Measurements from ENCODE around the gene MRTO4. TPM values are rescaled to one million over a fixed set of nuclear protein-coding genes. Genes with fewer than 3 reads are reported as not detected.

The MRTO4 gene
- total and polyA plus RNA-seq, 2 of the 13 experiments (the other 11 are each of a cell fraction or from before 2014, with no cell fraction given): 28.1 to 59.2 TPM

DNA sequence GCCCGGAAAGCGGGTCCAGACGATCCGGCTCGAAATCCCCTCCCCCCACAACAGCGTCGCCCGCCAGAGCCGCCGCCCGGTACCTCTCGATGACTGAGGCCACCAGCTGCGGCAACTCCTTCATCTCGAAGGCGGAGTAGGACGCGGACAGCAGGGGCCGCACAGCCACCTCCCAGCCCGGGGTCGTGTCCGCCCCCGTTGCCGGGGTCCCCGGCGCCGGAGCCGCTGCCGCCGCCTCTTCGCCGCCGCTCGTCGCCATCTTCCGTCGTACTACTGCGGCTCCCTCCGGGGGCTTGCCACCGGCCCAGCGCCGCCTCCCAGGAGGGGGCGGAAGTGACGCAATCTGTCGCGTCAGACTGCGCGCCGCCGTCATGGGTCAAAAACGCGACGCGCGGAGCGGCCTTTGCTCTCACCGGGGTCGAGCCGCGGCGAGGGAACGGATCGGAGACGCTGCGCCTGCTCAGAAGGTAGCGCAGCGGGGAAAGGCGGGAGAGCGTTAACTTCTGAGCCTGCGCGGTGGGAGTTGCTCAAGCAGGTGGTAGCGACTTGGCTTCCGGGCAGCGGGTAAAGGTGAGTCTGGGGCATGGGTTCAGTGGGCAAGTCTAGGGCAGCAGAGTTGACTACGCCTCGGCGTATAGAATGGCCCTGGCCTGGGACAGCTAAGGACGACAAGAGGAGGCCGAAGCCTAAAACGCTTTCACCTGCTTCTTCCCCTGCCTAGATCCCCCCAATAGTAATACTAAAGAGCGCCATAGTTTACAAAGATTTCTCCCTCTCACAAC lies 41.4 kb upstream of the MRTO4 start, which contains the start of gene UBR4 (continued):
- TF ChIP-seq, protein P1, sequence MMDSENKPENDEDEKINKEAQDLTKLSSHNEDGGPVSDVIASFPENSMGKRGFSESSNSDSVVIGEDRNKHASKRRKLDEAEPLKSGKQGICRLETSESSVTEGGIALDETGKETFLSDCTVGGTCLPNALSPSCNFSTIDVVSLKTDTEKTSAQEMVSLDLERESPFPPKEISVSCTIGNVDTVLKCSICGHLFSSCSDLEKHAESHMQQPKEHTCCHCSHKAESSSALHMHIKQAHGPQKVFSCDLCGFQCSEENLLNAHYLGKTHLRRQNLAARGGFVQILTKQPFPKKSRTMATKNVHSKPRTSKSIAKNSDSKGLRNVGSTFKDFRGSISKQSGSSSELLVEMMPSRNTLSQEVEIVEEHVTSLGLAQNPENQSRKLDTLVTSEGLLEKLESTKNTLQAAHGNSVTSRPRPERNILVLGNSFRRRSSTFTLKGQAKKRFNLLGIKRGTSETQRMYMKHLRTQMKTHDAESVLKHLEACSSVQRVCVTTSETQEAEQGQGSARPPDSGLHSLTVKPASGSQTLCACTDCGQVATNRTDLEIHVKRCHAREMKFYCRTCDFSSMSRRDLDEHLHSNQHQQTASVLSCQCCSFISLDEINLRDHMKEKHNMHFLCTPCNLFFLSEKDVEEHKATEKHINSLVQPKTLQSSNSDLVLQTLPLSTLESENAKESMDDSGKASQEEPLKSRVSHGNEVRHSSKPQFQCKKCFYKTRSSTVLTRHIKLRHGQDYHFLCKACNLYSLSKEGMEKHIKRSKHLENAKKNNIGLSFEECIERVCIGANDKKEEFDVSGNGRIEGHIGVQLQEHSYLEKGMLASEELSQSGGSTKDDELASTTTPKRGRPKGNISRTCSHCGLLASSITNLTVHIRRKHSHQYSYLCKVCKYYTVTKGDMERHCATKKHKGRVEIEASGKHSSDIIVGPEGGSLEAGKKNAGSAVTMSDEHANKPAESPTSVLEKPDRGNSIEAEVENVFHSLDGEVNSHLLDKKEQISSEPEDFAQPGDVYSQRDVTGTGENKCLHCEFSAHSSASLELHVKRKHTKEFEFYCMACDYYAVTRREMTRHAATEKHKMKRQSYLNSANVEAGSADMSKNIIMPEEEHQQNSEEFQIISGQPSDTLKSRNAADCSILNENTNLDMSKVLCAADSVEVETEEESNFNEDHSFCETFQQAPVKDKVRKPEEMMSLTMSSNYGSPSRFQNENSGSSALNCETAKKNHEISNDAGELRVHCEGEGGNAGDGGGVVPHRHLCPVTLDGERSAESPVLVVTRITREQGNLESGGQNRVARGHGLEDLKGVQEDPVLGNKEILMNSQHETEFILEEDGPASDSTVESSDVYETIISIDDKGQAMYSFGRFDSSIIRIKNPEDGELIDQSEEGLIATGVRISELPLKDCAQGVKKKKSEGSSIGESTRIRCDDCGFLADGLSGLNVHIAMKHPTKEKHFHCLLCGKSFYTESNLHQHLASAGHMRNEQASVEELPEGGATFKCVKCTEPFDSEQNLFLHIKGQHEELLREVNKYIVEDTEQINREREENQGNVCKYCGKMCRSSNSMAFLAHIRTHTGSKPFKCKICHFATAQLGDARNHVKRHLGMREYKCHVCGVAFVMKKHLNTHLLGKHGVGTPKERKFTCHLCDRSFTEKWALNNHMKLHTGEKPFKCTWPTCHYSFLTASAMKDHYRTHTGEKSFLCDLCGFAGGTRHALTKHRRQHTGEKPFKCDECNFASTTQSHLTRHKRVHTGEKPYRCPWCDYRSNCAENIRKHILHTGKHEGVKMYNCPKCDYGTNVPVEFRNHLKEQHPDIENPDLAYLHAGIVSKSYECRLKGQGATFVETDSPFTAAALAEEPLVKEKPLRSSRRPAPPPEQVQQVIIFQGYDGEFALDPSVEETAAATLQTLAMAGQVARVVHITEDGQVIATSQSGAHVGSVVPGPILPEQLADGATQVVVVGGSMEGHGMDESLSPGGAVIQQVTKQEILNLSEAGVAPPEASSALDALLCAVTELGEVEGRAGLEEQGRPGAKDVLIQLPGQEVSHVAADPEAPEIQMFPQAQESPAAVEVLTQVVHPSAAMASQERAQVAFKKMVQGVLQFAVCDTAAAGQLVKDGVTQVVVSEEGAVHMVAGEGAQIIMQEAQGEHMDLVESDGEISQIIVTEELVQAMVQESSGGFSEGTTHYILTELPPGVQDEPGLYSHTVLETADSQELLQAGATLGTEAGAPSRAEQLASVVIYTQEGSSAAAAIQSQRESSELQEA (CRISPR knock-in tag; IDR thresholded peaks at IDR 0.05; ENCODE audit: not compliant biosample characterization): peak; percentile 65
- no peak; the same call in 1 of the 2 replicates for TF ChIP-seq ZNF224 (CRISPR knock-in tag; IDR thresholded peaks at IDR 0.05)
- no peak for TF ChIP-seq NFIB (CRISPR knock-in tag; IDR thresholded peaks at IDR 0.05; ENCODE audit: borderline replicate concordance)
- peak; percentile 31; the same call in 1 of the 2 replicates for TF ChIP-seq ZNF891 (CRISPR knock-in tag; IDR thresholded peaks at IDR 0.05)
- TF ChIP-seq YY1 (IDR thresholded peaks at IDR 0.05; ENCODE audit: insufficient read depth, insufficient replicate concordance, low read depth, low read length): peak; percentile 93
- no peak for TF ChIP-seq MIER2 (CRISPR knock-in tag; IDR thresholded peaks at IDR 0.05)
- TF ChIP-seq TAF1 (CRISPR knock-in tag; IDR thresholded peaks at IDR 0.05): peak; percentile 90
- peak; percentile 77; the same call in 1 of the 2 replicates for TF ChIP-seq ZNF614 (CRISPR knock-in tag; IDR thresholded peaks at IDR 0.05; ENCODE audit: borderline replicate concordance)
- TF ChIP-seq, protein P2, sequence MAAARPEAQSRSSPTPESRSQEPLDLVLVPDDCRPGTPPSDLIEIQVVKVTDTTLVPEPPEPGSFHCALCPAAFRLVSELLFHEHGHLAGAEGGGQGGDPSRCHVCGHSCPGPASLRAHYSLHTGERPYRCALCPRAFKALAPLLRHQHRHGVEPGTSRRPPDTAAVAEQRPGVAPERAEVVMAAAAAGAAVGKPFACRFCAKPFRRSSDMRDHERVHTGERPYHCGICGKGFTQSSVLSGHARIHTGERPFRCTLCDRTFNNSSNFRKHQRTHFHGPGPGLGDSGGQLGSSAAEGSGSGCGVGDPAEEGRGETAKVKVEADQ (CRISPR knock-in tag; IDR thresholded peaks at IDR 0.05; ENCODE audit: borderline replicate concordance): peak; percentile 69; the same call in 1 of the 2 replicates
- TF ChIP-seq SALL2 (CRISPR knock-in tag; IDR thresholded peaks at IDR 0.05): peak; percentile 94
- TF ChIP-seq, protein P3, sequence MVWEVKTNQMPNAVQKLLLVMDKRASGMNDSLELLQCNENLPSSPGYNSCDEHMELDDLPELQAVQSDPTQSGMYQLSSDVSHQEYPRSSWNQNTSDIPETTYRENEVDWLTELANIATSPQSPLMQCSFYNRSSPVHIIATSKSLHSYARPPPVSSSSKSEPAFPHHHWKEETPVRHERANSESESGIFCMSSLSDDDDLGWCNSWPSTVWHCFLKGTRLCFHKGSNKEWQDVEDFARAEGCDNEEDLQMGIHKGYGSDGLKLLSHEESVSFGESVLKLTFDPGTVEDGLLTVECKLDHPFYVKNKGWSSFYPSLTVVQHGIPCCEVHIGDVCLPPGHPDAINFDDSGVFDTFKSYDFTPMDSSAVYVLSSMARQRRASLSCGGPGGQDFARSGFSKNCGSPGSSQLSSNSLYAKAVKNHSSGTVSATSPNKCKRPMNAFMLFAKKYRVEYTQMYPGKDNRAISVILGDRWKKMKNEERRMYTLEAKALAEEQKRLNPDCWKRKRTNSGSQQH (CRISPR knock-in tag; IDR thresholded peaks at IDR 0.05; ENCODE audit: low read depth): 0 out of 2 replicates have a peak, but pooled peaks have one; percentile 60
- TF ChIP-seq, protein P4, sequence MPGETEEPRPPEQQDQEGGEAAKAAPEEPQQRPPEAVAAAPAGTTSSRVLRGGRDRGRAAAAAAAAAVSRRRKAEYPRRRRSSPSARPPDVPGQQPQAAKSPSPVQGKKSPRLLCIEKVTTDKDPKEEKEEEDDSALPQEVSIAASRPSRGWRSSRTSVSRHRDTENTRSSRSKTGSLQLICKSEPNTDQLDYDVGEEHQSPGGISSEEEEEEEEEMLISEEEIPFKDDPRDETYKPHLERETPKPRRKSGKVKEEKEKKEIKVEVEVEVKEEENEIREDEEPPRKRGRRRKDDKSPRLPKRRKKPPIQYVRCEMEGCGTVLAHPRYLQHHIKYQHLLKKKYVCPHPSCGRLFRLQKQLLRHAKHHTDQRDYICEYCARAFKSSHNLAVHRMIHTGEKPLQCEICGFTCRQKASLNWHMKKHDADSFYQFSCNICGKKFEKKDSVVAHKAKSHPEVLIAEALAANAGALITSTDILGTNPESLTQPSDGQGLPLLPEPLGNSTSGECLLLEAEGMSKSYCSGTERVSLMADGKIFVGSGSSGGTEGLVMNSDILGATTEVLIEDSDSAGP (CRISPR knock-in tag; IDR thresholded peaks at IDR 0.05; ENCODE audit: borderline replicate concordance): peak; percentile 96
- TF ChIP-seq ZNF331 (CRISPR knock-in tag; IDR thresholded peaks at IDR 0.05): peak; percentile 89
- TF ChIP-seq SRSF1 (optimal IDR thresholded peaks at IDR 0.05; ENCODE audit: low read depth, low read length): no peak
- TF ChIP-seq HDAC6 (IDR thresholded peaks at IDR 0.05; ENCODE audit: low read depth, low read length): no peak
- no peak for TF ChIP-seq RFX3 (CRISPR knock-in tag; IDR thresholded peaks at IDR 0.05)
- TF ChIP-seq ETV6 (CRISPR knock-in tag; conservative IDR thresholded peaks at IDR 0.05): no peak
